Parathyroid adenoma (tissue), 2 donors: Measurements from ENCODE around the gene CNTNAP2.

Source experiments
- H2AFZ ChIP-seq: fragments of 300-600 bp; sonication (generic); one replicate; pipeline ENCODE4 v1.7.0; 2017; ENCODE audit warnings: antibody characterized with exemption, mild to moderate bottlenecking
- H3K27ac ChIP-seq: fragments of 300-600 bp; sonication (generic); one replicate; pipeline ENCODE4 v1.7.0; 2017
- H3K27me3 ChIP-seq: fragments of 300-600 bp; sonication (generic); one replicate; pipeline ENCODE4 v1.7.0; 2017; ENCODE audit warnings: low read length; ENCODE audit not compliant: control insufficient read depth, insufficient read depth
- H3K36me3 ChIP-seq: fragments of 300-600 bp; sonication (generic); one replicate; pipeline ENCODE4 v1.7.0; 2017; ENCODE audit warnings: low read length; ENCODE audit not compliant: control insufficient read depth, insufficient read depth
- H3K4me1 ChIP-seq: fragments of 300-600 bp; sonication (generic); one replicate; pipeline ENCODE4 v1.7.0; 2017; ENCODE audit warnings: control low read depth
- H3K4me2 ChIP-seq: fragments of 300-600 bp; sonication (generic); one replicate; pipeline ENCODE4 v1.7.0; 2017; ENCODE audit warnings: low read length
- H3K4me3 ChIP-seq: fragments of 300-600 bp; sonication (generic); one replicate; pipeline ENCODE4 v1.7.0; 2017; ENCODE audit warnings: low read depth, low read length
- H3K79me2 ChIP-seq: fragments of 300-600 bp; sonication (generic); one replicate; pipeline ENCODE4 v1.7.0; 2017; ENCODE audit warnings: control low read depth
- H3K9ac ChIP-seq: fragments of 300-600 bp; sonication (generic); one replicate; pipeline ENCODE4 v1.7.0; 2017; ENCODE audit warnings: mild to moderate bottlenecking
- H3K9me3 ChIP-seq: fragments of 300-600 bp; sonication (generic); one replicate; pipeline ENCODE4 v1.7.0; 2017; ENCODE audit warnings: low read length; ENCODE audit not compliant: control insufficient read depth
- CTCF ChIP-seq: fragments of 300-600 bp; sonication (generic); IDR thresholded peaks from one replicate; pipeline ENCODE4 v1.7.0; 2017; ENCODE audit warnings: antibody characterized with exemption, mild to moderate bottlenecking
- donor health status: primary hyperparathyroidism.

The CNTNAP2 gene

GRCh38 chr7:147523056-147523455 lies 1406.5 kb downstream of the CNTNAP2 start:
- H3K9me3 ChIP-seq = no peaks in the 10 kb centered on the region

GRCh38 chr7:147524726-147525250 lies 1408.2 kb downstream of the CNTNAP2 start:
- Histone ChIP-seq H3K4me3 (no peak overlapping the region), H3K27me3 (no peaks in the 10 kb centered on the region), H3K9me3 (no peaks in the 10 kb centered on the region), H3K4me2 (no peak overlapping the region), H3K4me1 (no peaks in the 10 kb centered on the region), H3K9ac (no peak overlapping the region), H3K27ac (no peak overlapping the region), H3K36me3 (no peaks in the 10 kb centered on the region), H2AFZ (no peak overlapping the region), H3K79me2 (no peaks in the 10 kb centered on the region)
- TF ChIP-seq CTCF = no peak

More at GRCh38 chr7:147523056-147523455, 1406.5 kb downstream of the CNTNAP2 start:
- no peak overlapping the region for H3K9ac ChIP-seq
- TF ChIP-seq CTCF = no peak
- no peak overlapping the region for H3K27ac ChIP-seq
- no peak overlapping the region for H3K4me2 ChIP-seq
- H3K79me2 ChIP-seq = no peaks in the 10 kb centered on the region
- no peaks in the 10 kb centered on the region for H3K36me3 ChIP-seq
- no peak overlapping the region for H2AFZ ChIP-seq
- no peak overlapping the region for H3K4me3 ChIP-seq
- H3K27me3 ChIP-seq = no peaks in the 10 kb centered on the region
- H3K4me1 ChIP-seq = no peaks in the 10 kb centered on the region

GRCh38 chr7:147525325-147525724 lies 1408.7 kb downstream of the CNTNAP2 start:
- Histone ChIP-seq H3K4me2 (no peak overlapping the region), H3K27ac (no peak overlapping the region), H3K4me1 (no peaks in the 10 kb centered on the region), H3K79me2 (no peaks in the 10 kb centered on the region), H3K27me3 (no peaks in the 10 kb centered on the region), H3K9me3 (no peaks in the 10 kb centered on the region), H3K36me3 (no peaks in the 10 kb centered on the region), H2AFZ (no peak overlapping the region), H3K4me3 (no peak overlapping the region), H3K9ac (no peak overlapping the region)
- no peak for TF ChIP-seq CTCF

GRCh38 chr7:147535701-147536111 lies 1419.1 kb downstream of the CNTNAP2 start:
- Histone ChIP-seq H3K9ac (no peak overlapping the region), H3K9me3 (no peaks in the 10 kb centered on the region), H3K4me2 (no peak overlapping the region), H2AFZ (no peak overlapping the region), H3K4me1 (no peaks in the 10 kb centered on the region), H3K27me3 (no peaks in the 10 kb centered on the region), H3K36me3 (no peaks in the 10 kb centered on the region), H3K79me2 (no peaks in the 10 kb centered on the region), H3K4me3 (no peak overlapping the region), H3K27ac (no peak overlapping the region)
- no peak for TF ChIP-seq CTCF

GRCh38 chr7:147539685-147540084 lies 1423.1 kb downstream of the CNTNAP2 start:
- H3K79me2 ChIP-seq = no peaks in the 10 kb centered on the region
- H2AFZ ChIP-seq = no peak overlapping the region
- no peak overlapping the region for H3K9ac ChIP-seq
- H3K9me3 ChIP-seq = no peaks in the 10 kb centered on the region
- no peak overlapping the region for H3K4me3 ChIP-seq
- H3K36me3 ChIP-seq = no peaks in the 10 kb centered on the region
- no peaks in the 10 kb centered on the region for H3K4me1 ChIP-seq
- H3K4me2 ChIP-seq = no peak overlapping the region
- no peak overlapping the region for H3K27ac ChIP-seq
- no peak for TF ChIP-seq CTCF
- no peaks in the 10 kb centered on the region for H3K27me3 ChIP-seq
